NCI-H82 (cell line): ENCODE results near the gene SCAMP5.
A peak's percentile ranks its signal among the peaks of the same experiment; 100 is the strongest.

ENCODE experiments used
- DNase-seq: peaks from one replicate; lab custom pipeline; 2025; lab: John Stamatoyannopoulos, UW

The SCAMP5 gene

DNA sequence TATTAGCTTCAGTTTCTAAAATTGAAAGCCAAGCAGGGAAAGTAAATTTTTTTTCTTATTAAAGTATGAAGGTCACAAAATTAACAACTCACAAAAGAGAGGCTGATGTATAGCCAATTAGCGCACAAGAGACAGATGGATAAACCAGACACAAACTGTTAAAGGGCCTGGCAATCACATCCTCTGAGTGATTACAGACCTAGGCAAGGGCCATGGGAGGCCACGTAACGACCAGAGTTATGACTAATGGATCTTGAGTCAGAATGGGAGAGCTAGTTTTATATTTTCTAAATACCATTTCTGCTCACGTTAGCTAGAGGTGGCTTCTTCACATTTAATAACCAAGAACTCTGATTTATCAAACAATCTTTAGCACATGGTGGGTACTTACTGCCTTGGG is 17.8 kb upstream of the SCAMP5 start:
- DNase-seq: peak; percentile 74

GRCh38 chr15:74978077-74978476 is 17.3 kb upstream of the SCAMP5 start:
- no peak for DNase-seq

GRCh38 chr15:74978503-74978902 is 16.9 kb upstream of the SCAMP5 start:
- DNase-seq: no peak

DNA sequence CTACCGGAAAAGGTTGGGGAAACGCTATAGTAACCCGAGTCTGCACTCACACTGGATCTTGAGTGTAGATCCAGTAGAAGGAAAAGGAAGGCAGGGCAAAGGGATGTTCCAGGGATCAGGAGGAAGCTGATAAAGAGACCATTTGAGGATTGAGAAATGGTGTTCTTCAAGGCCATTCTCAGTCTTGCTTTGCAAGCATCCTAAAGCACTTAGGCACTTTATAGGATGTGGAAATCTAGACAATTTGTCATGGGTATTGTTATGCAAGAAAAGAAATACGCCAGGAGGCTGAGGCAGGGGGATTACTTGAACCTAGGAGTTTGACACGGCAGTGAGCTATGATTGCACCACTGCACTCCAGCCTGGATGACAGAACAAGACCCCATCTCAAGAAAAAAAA is 13.2 kb upstream of the SCAMP5 start:
- no peak for DNase-seq

DNA sequence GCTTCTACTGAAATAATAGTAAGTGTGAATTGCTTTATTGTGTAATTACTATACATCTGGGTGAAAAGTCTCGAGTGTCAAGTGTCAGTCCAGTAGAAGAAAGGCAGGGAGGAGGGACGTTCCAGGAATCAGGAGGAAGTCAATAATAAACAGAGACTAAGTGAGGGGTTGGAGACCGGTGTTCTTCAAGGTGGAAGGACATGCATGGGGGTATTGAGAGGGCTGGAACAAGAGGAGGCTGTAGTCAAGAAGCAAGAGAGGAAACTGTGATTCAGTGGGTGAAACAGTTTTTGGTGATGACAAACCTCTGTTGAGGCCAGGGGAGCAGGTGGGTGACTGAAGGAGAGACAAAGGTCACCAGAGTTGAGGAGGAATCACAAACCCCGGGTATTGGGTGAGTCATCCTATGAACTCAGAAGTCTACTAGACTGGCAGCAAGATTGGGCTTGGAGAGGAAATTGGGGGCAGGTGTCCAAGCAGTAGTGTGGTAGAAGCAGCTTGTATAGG is 11.6 kb upstream of the SCAMP5 start:
- no peak for DNase-seq

DNA sequence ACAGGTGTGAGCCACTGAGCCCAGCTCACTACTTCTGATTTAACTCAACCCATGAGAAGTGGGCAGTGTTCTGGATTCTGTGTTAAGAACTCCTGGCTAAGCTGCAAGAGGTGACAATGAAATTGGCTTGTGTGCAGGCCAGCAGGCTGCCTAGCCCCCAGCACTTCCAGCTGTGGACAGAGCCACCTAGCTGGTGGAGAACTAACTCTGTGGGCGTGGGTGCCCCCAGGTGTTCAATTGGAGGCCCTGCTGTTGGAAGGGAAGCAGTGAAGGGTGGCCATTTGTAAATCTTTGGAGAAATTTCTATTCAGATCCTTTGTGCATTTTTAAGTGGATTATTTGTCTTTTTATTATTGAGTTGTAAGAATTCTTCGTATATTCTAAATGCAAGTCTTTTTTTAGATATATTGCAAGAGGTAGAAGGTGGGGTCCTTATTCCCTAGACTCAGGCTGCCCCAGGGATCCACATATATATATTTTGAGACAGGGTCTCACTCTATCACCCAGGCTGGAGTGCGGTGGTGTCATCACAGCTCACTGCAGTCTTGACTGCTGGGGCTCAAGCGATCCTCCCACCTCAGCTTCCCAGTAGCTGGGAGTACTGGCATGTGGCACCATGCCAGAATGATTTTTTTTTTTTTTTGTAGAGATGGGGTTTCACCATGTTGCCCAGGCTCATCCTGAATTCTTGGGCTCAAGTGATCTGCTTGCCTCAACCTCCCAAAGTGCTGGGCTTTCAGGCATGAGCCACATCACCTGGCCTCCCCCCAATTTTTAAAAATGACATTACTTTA is 7.2 kb upstream of the SCAMP5 start:
- DNase-seq: peak; percentile 83

GRCh38 chr15:74989527-74989926 is 5.8 kb upstream of the SCAMP5 start:
- DNase-seq: no peak

- peak; percentile 58 for DNase-seq
Measured at GRCh38 chr15:74992619-74993018, 2.7 kb upstream of the SCAMP5 start.

DNA sequence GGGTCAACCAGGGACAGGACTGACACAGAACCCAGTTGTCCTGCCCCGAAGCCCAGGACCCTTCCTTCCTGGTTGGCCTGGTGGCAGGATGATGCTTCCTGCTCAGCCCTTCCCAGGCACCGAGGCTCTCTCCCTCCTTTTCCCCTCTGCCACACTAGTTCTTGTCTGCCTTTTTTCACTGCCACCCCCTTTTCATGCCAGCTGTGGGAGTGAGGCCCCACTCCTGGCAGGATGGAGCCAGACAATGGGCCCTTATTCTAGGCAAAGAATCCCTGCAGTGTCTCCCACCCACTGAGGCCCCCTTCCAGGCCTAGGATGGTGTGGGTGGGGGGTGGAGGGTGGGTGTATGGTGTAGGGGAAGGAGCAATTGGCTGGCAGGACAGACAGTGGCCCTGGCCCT is 1.1 kb upstream of the SCAMP5 start:
- DNase-seq: peak; percentile 38

- no peak for DNase-seq
Measured at GRCh38 chr15:74994685-74995084, 678 bp upstream of the SCAMP5 start.

DNA sequence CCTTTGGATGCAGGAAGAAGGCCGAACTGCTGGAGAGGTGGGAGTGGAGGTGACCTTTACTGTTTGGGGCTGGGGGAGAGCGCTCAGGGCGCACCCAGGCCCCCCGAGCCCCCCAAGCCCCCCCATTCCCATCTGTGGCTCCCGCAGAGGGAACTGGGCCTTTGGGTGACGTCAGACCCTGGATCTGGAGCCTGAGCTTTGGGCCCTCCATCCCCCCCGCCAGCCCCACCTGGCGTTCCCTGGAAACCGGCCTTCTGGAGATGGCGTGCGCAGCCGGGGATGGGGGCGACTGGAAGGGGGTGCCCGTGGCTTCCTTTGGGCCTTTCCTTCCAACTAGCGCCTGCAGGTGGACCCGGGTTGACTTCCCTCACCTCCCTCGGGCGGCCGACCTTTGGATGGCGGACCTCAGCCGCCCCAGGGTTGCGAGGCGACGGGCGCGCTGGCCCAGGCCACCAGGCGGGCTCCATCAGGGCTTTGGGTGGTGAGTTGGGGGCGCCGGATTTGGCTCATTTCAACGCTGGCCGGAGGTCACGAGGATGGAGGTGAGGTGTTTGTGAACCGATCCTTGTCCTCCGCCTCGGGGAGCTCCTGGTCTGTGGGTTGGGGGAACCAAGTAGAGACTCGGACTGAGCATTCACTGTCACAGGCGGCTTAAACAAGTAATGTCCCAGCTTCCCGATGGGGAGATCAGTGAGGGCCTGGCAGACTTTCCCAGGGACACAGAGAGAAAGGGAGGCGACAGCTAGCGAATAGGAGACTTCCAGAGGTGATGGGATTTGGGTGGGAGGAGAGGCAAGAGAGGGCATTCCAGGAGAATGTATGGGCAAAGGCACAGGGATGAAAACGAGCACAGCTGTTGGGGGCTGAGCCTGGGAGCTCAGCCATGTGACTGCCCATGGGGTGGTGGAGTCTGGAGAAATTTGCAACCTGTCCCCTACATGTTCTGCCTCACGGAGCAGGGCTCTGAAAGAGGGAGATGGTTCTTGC is 709 bp downstream of the SCAMP5 start:
- DNase-seq: peak; percentile 92

GRCh38 chr15:74997141-74997540 is 1.8 kb downstream of the SCAMP5 start:
- DNase-seq: peak; percentile 96

DNA sequence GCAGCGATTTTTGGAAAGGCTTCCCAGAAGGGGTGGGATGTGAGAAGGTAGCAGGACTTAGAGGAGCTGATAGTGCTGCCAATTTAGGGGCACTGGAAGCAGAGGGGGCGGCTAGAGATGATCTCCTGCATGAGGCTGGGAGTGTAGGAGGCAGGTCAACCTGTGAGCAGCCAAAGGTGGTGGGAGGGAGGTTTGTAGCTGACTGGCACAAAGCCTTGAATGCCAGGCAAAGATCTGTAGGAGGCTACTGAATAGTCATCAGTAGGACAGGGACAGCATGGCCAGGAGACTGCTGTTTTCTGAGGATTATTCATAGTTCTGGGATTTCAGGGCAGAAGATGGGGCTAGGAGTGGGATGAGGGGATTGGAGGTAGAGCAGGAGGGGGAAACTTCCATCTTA is 2.2 kb downstream of the SCAMP5 start:
- DNase-seq: no peak

DNA sequence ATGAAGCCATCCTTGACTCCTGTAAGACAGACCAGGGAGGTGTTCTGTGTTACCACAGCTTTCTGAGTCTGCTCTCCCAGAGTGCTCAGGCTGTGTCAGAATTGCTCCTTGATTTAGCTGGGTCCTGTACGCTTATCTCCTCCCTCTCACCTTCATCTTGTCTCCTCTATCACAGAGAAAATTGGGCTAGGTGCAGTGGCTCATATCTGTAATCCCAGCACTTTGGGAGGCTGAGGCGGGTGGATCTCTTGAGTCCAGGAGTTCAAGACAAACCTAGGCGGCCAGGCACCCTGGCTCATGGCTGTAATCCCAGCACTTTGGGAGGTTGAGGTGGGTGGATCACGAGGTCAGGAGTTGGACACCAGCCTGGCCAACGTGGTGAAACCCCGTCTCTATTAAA is 5.9 kb downstream of the SCAMP5 start:
- no peak for DNase-seq

GRCh38 chr15:75002398-75002797 is 7.0 kb downstream of the SCAMP5 start:
- DNase-seq: no peak

DNA sequence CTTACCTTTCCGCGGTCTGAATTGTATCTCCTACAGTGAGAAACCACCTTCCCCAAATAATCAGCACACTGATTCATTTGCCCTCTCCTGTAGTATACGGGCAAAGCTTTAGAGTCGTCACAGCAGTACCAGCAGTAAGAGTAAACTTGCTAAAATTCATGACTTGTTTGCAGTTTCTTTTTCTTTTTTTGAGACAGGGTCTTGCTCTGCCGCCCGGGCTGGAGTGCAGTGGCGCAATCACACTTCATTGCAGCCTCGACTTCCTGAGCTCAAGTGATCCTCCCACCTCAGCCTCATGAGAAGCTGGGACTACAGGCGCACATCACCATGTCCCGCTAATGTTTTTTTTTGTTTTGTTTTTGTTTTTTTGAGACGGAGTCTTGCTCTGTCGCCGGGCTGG is 11.9 kb downstream of the SCAMP5 start:
- no peak for DNase-seq

DNA sequence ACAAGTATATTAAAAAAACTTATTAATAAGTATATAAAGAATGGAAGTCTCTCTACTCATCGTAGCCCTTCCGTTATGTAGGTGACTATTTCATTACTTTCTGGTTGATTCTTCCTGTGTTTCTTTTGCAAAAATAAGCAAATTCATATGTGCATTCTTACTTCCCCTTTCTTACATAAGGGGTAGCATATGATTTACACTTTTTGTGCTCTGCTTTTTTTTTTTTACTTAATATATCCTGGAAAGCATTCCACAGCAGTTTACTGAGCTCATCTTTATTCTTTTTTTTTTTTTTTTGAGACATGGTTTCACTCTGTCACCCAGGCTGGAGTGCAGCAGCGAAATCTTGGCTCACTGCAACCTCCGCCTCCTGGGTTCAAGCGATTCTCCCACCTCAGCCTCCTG is 12.9 kb downstream of the SCAMP5 start:
- DNase-seq: no peak

DNA sequence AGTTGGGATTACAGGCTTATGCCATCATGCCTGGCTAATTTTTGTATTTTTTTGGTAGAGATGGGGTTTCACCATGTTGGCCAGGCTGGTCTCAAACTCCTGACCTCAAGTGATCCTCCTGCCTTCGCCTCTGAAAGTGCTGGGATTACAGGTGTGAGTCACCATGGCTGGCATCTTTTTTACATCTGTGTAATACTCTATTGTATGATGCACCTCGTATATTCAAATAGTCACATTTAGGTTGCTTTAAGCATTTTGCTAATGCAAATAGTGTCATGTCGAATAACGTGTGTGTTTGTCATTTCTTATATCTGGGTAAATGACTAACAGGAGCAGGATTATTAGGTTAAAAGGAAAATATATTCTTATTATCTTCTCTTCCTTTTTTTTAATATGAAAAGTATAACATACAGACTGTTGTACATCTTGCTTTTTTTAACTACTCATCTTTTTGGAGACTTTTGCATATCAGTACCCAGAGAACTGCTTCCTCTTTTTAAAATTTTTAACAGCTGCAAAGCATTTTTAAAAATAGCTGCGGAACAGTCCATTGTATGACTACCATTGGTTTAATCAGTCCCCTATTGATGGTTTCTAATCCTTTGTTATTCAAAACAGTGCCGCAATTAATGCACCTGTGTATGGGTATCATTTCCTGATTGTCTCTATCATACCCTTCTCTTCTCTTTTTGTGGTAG is 13.4 kb downstream of the SCAMP5 start:
- no peak for DNase-seq

GRCh38 chr15:75016431-75016830 is 21.1 kb downstream of the SCAMP5 start:
- no peak for DNase-seq

DNA sequence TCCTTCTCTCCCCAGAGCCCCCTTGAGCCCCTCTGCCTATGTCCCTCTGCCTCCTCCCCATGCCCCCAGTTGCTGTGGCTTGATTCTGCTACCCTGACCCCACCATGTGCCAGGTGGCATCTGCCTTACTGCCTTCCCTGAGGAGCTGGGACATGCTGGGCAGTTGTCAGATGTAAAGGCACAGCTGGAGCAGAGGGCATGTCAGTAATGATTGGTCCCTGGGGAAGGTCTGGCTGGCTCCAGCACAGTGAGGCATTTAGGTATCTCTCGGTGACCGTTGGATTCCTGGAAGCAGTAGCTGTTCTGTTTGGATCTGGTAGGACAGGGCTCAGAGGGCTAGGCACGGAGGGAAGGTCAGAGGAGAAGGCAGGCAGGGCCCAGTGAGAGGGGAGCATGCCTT is 24.6 kb downstream of the SCAMP5 start:
- no peak for DNase-seq

DNA sequence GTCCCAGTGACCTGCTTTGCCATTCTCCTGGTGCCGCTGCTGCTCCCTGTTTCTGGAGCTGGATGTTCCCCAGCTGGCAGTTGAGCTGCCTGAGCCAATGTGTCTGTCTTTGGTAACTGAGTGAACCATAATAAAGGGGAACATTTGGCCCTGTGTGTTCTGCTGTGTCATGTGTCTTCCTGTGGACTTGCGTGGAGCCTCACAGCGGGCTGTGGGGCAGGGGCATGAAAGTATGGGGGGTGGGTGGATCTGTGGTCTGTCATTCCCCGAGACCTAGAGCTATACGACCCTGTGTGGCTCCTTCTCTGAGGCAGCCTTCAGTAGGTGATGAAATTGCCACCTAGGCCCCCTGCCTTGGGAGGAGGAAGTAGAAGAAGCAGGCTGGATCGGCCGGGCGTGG is 26.0 kb downstream of the SCAMP5 start:
- DNase-seq: no peak

- no peak for DNase-seq
Measured at GRCh38 chr15:75022783-75023180, 27.4 kb downstream of the SCAMP5 start.
